Activated T-cell treated with anti-CD3 and anti-CD28 coated beads, Interleukin-2, amount 50 U/mL, for 24 hours (primary cell): ENCODE measurements around the gene ZNF548.

Experiments used
- DNase-seq: peaks from one replicate; pipeline ENCODE4 v3.0.0-alpha.2; 2020
- H3K27ac Mint-ChIP-seq: 2 replicates; pipeline ENCODE4 v1.8.0; 2020; ENCODE audit warnings: mild to moderate bottlenecking, mixed read lengths
- H3K27me3 Mint-ChIP-seq: 2 replicates; pipeline ENCODE4 v1.8.0; 2020; ENCODE audit warnings: mixed read lengths
- H3K36me3 Mint-ChIP-seq: 2 replicates; pipeline ENCODE4 v1.8.0; 2020; ENCODE audit warnings: low read depth, mixed read lengths
- H3K4me1 Mint-ChIP-seq: 2 replicates; pipeline ENCODE4 v1.8.0; 2020; ENCODE audit warnings: low read depth, mixed read lengths
- H3K4me3 Mint-ChIP-seq: 2 replicates; pipeline ENCODE4 v1.8.0; 2020; ENCODE audit warnings: mild to moderate bottlenecking, moderate library complexity, mixed read lengths
- H3K9me3 Mint-ChIP-seq: 2 replicates; pipeline ENCODE4 v1.8.0; 2020; ENCODE audit warnings: mixed read lengths

The ZNF548 gene

GRCh38 chr19:57389730-57390598 lies at the start of gene ZNF548:
ZNF548 (plus strand) TSS chr19:57389854; CDS start chr19:57390100, 246 bp downstream.
- Mint-ChIP-seq H3K27me3 (no peaks in the 10 kb centered on the region), H3K4me3 (peak within 1 kb of the TSS; percentile 86), H3K36me3 (peaks cover 65% of the 10 kb centered on the region), H3K4me1 (peaks cover 39% of the 10 kb centered on the region), H3K9me3 (peaks cover 54% of the 10 kb centered on the region), H3K27ac (peak within 1 kb of the TSS; percentile 97)
- DNase-seq: peak; percentile 98

GRCh38 chr19:57342582-57342981 lies 47.1 kb upstream of the ZNF548 start:
- peaks cover 39% of the 10 kb centered on the region for H3K9me3 Mint-ChIP-seq
- H3K27me3 Mint-ChIP-seq: peaks cover 6% of the 10 kb centered on the region

GRCh38 chr19:57348136-57348535 lies 41.5 kb upstream of the ZNF548 start:
- Mint-ChIP-seq H3K36me3 (peaks cover 31% of the 10 kb centered on the region), H3K27ac (no peak overlapping the region), H3K27me3 (peaks cover 10% of the 10 kb centered on the region), H3K9me3 (peaks cover 40% of the 10 kb centered on the region), H3K4me3 (no peak overlapping the region), H3K4me1 (peaks cover 29% of the 10 kb centered on the region)
- no peak for DNase-seq

More at GRCh38 chr19:57342582-57342981, 47.1 kb upstream of the ZNF548 start:
- Mint-ChIP-seq H3K27ac (no peak overlapping the region), H3K36me3 (peaks cover 14% of the 10 kb centered on the region), H3K4me3 (no peak overlapping the region), H3K4me1 (no peaks in the 10 kb centered on the region)
- DNase-seq: no peak

GRCh38 chr19:57350877-57351805 lies 38.5 kb upstream of the ZNF548 start, which contains the start of gene ZNF304:
ZNF304 (plus strand) TSS chr19:57351271; CDS start chr19:57351665, 394 bp downstream.
- DNase-seq: peak; percentile 84
- Mint-ChIP-seq H3K4me1 (peaks cover 32% of the 10 kb centered on the region), H3K27me3 (peaks cover 10% of the 10 kb centered on the region), H3K9me3 (peaks cover 58% of the 10 kb centered on the region), H3K36me3 (peaks cover 62% of the 10 kb centered on the region), H3K4me3 (peak within 1 kb of the TSS; percentile 94), H3K27ac (peak within 1 kb of the TSS; percentile 90)

- H3K4me3 Mint-ChIP-seq: peak overlapping the region; percentile 94
- H3K4me1 Mint-ChIP-seq: peaks cover 32% of the 10 kb centered on the region
- H3K27me3 Mint-ChIP-seq: peaks cover 7% of the 10 kb centered on the region
- H3K36me3 Mint-ChIP-seq: peaks cover 69% of the 10 kb centered on the region
- no peak for DNase-seq
- peak overlapping the region; percentile 90 for H3K27ac Mint-ChIP-seq
- peaks cover 61% of the 10 kb centered on the region for H3K9me3 Mint-ChIP-seq
These were observed 37.8 kb upstream of the ZNF548 start for GRCh38 chr19:57351867-57352266.

- DNase-seq: no peak
- H3K4me3 Mint-ChIP-seq: no peak overlapping the region
- H3K27me3 Mint-ChIP-seq: no peaks in the 10 kb centered on the region
- H3K4me1 Mint-ChIP-seq: peaks cover 25% of the 10 kb centered on the region
- no peak overlapping the region for H3K27ac Mint-ChIP-seq
- peaks cover 93% of the 10 kb centered on the region for H3K36me3 Mint-ChIP-seq
- H3K9me3 Mint-ChIP-seq: peaks cover 81% of the 10 kb centered on the region
These were observed 33.7 kb upstream of the ZNF548 start for GRCh38 chr19:57355916-57356315.

- Mint-ChIP-seq H3K27me3 (no peaks in the 10 kb centered on the region), H3K27ac (no peak overlapping the region), H3K4me3 (no peak overlapping the region), H3K4me1 (peaks cover 10% of the 10 kb centered on the region), H3K9me3 (peaks cover 77% of the 10 kb centered on the region), H3K36me3 (peaks cover 87% of the 10 kb centered on the region)
- DNase-seq: no peak
These were observed 32.2 kb upstream of the ZNF548 start for GRCh38 chr19:57357406-57357805.

GRCh38 chr19:57359300-57359699 lies 30.4 kb upstream of the ZNF548 start:
- peaks cover 16% of the 10 kb centered on the region for H3K4me1 Mint-ChIP-seq
- peaks cover 75% of the 10 kb centered on the region for H3K9me3 Mint-ChIP-seq

GRCh38 chr19:57362419-57362818 lies 27.2 kb upstream of the ZNF548 start:
- Mint-ChIP-seq H3K36me3 (peaks cover 69% of the 10 kb centered on the region), H3K27me3 (no peaks in the 10 kb centered on the region), H3K9me3 (peaks cover 48% of the 10 kb centered on the region), H3K27ac (peak overlapping the region; percentile 95), H3K4me3 (peak overlapping the region; percentile 86), H3K4me1 (peaks cover 16% of the 10 kb centered on the region)
- no peak for DNase-seq

More at GRCh38 chr19:57359300-57359699, 30.4 kb upstream of the ZNF548 start:
- DNase-seq: no peak
- Mint-ChIP-seq H3K4me3 (no peak overlapping the region), H3K36me3 (peaks cover 84% of the 10 kb centered on the region), H3K27ac (no peak overlapping the region), H3K27me3 (no peaks in the 10 kb centered on the region)

GRCh38 chr19:57362997-57363687 lies 26.5 kb upstream of the ZNF548 start, which contains the start of the genes TRAPPC2B and ZNF547:
TRAPPC2B (plus strand) TSS chr19:57363551; CDS start chr19:57364834, 1,283 bp downstream.
ZNF547 (plus strand) TSS chr19:57363551; CDS start chr19:57368556, 5,005 bp downstream.
- Mint-ChIP-seq H3K9me3 (peaks cover 44% of the 10 kb centered on the region), H3K27me3 (no peaks in the 10 kb centered on the region), H3K36me3 (peaks cover 68% of the 10 kb centered on the region), H3K27ac (peak within 1 kb of the TSS; percentile 95), H3K4me1 (peaks cover 16% of the 10 kb centered on the region), H3K4me3 (peak within 1 kb of the TSS; percentile 86)
- DNase-seq: peak; percentile 99

GRCh38 chr19:57363688-57364181 lies 25.9 kb upstream of the ZNF548 start:
- DNase-seq: no peak
- Mint-ChIP-seq H3K9me3 (peaks cover 44% of the 10 kb centered on the region), H3K27ac (peak overlapping the region; percentile 95), H3K4me3 (peak overlapping the region; percentile 86), H3K4me1 (peaks cover 16% of the 10 kb centered on the region), H3K27me3 (no peaks in the 10 kb centered on the region), H3K36me3 (peaks cover 67% of the 10 kb centered on the region)

- no peak for DNase-seq
- Mint-ChIP-seq H3K9me3 (peaks cover 45% of the 10 kb centered on the region), H3K27me3 (no peaks in the 10 kb centered on the region), H3K27ac (no peak overlapping the region), H3K36me3 (peaks cover 74% of the 10 kb centered on the region), H3K4me3 (no peak overlapping the region), H3K4me1 (peaks cover 16% of the 10 kb centered on the region)
These were observed 22.9 kb upstream of the ZNF548 start for GRCh38 chr19:57366776-57367175.

GRCh38 chr19:57374179-57374578 lies 15.5 kb upstream of the ZNF548 start:
- Mint-ChIP-seq H3K4me1 (no peaks in the 10 kb centered on the region), H3K4me3 (no peak overlapping the region), H3K36me3 (peaks cover 98% of the 10 kb centered on the region), H3K27me3 (no peaks in the 10 kb centered on the region), H3K9me3 (peaks cover 72% of the 10 kb centered on the region), H3K27ac (no peak overlapping the region)
- no peak for DNase-seq
